H1 (cell line): ENCODE results near the gene OR1N1.

Experiments used
- ASH2L ChIP-seq: fragments of 200-600, 300-600 bp; sonication (generic); IDR thresholded peaks from one replicate; pipeline ENCODE4 v1.7.1; 2017; ENCODE audit warnings: low read length
- ATF2 ChIP-seq: IDR thresholded peaks from 2 replicates; pipeline ENCODE4 v1.6.1; 2012; ENCODE audit warnings: low read length, inconsistent platforms
- BCL11A ChIP-seq, 2 experiments: IDR thresholded peaks; one replicate each; pipeline ENCODE4 v1.6.1; 2011; ENCODE audit warnings: low read depth in 2 of 2, low read length in 2 of 2, mild to moderate bottlenecking in 2 of 2
- CEBPB ChIP-seq: IDR thresholded peaks from 2 replicates; pipeline ENCODE4 v1.6.1; 2012; ENCODE audit warnings: low read depth, low read length
- CTCF ChIP-seq, 3 experiments: IDR thresholded peaks; 1 replicate in 2 of 3; 2 replicates in 1 of 3; pipeline versions ENCODE4 v1.5.1 to v1.6.1; 2011; ENCODE audit warnings: low read length in 3 of 3, mild to moderate bottlenecking in 3 of 3, inconsistent platforms in 2 of 3, low read depth in 1 of 3, moderate library complexity in 1 of 3; ENCODE audit not compliant: insufficient read depth in 1 of 3; ENCODE audit errors: control extremely low read depth in 1 of 3
- EP300 ChIP-seq, 2 experiments: IDR thresholded peaks; 1 replicate in 1 of 2; 2 replicates in 1 of 2; pipeline ENCODE4 v1.6.1; 2011 to 2012; ENCODE audit warnings: low read depth in 2 of 2, low read length in 2 of 2, mild to moderate bottlenecking in 2 of 2, borderline replicate concordance in 1 of 2, inconsistent platforms in 1 of 2, moderate library complexity in 1 of 2
- EZH2 ChIP-seq: fragments of 200-600 bp; sonication (generic); IDR thresholded peaks from 2 replicates; pipeline ENCODE4 v1.7.1; 2012; ENCODE audit warnings: low read depth, mild to moderate bottlenecking, moderate library complexity, low read length, inconsistent platforms; ENCODE audit not compliant: severe bottlenecking
- KDM4A ChIP-seq: IDR thresholded peaks from one replicate; pipeline ENCODE4 v1.7.1; 2012; ENCODE audit warnings: low read depth, mild to moderate bottlenecking, moderate library complexity, low read length, inconsistent platforms; ENCODE audit not compliant: severe bottlenecking
- MAFK ChIP-seq: IDR thresholded peaks from 2 replicates; pipeline ENCODE4 v1.6.1; 2012; ENCODE audit warnings: low read depth, mild to moderate bottlenecking, improper control_type of control experiment, low read length
- POLR2A ChIP-seq, 2 experiments: IDR thresholded peaks; 1 replicate in 1 of 2; 2 replicates in 1 of 2; pipeline ENCODE4 v1.6.1; 2011; ENCODE audit warnings: low read depth in 2 of 2, low read length in 2 of 2, mild to moderate bottlenecking in 2 of 2; ENCODE audit errors: control extremely low read depth in 1 of 2
- SAP30 ChIP-seq: fragments of 300-600 bp; sonication (generic); IDR thresholded peaks from 2 replicates; pipeline ENCODE4 v1.7.1; 2012; ENCODE audit warnings: low read length, moderate library complexity, mild to moderate bottlenecking, inconsistent platforms; ENCODE audit not compliant: insufficient read depth, insufficient replicate concordance
- SP2 ChIP-seq: IDR thresholded peaks from 2 replicates; pipeline ENCODE4 v1.6.1; 2012; ENCODE audit warnings: mild to moderate bottlenecking, low read length, inconsistent platforms
- TAF1 ChIP-seq: IDR thresholded peaks from 2 replicates; pipeline ENCODE4 v1.6.1; 2011; ENCODE audit warnings: mild to moderate bottlenecking, low read depth, low read length

DNA sequence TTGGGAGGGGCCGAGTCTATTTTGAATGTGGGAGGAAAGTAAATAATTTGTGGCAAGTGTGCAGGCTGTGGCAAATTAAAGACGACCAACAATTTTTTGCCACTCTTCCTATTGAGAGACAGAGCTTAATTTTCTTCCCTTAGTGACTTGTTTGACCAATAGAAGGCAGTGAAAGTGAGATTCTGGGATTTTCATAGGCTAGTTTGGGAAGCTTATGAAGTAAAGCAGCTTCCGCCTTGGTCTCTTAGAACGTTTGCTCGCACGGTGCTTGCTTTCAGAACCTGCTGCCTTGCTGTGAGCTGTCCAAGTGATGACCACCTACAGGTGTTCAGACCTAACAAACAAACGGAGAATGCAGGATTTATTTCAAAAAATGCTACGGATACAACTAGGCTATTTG lies 19.1 kb upstream of the OR1N1 start:
- TF ChIP-seq POLR2A (IDR thresholded peaks at IDR 0.05; ENCODE audit: control extremely low read depth in 1 of 2, low read depth in 2 of 2, low read length in 2 of 2), result no peak
- TF ChIP-seq ATF2, result no peak
- no peak for TF ChIP-seq CTCF (IDR thresholded peaks at IDR 0.05; ENCODE audit: control extremely low read depth in 1 of 3, insufficient read depth in 1 of 3, low read depth in 1 of 3, low read length in 3 of 3)
- TF ChIP-seq EZH2, result no peak
- TF ChIP-seq SAP30, result no peak
- TF ChIP-seq ASH2L, result no peak
- no peak for TF ChIP-seq KDM4A
- TF ChIP-seq EP300 (IDR thresholded peaks at IDR 0.05; ENCODE audit: borderline replicate concordance in 1 of 2, low read depth in 2 of 2, low read length in 2 of 2), result no peak
- no peak for TF ChIP-seq TAF1
- TF ChIP-seq MAFK, result no peak
- no peak for TF ChIP-seq BCL11A (IDR thresholded peaks at IDR 0.05; ENCODE audit: low read depth in 2 of 2, low read length in 2 of 2)
- TF ChIP-seq SP2, result no peak
- no peak for TF ChIP-seq CEBPB
